GM12801 (cell line): ENCODE results near the gene CCDC6.

Source experiments
- TF ChIP-seq, protein P1 (sequence below): IDR thresholded peaks from one replicate; pipeline ENCODE4 v1.5.1; 2011; ENCODE audit warnings: control low read depth; ENCODE audit not compliant: insufficient read length; ENCODE audit errors: extremely low read depth

CCDC6 gene

GRCh38 chr10:59895629-59896116, 10.7 kb downstream of the CCDC6 start:
- TF ChIP-seq, protein P1, sequence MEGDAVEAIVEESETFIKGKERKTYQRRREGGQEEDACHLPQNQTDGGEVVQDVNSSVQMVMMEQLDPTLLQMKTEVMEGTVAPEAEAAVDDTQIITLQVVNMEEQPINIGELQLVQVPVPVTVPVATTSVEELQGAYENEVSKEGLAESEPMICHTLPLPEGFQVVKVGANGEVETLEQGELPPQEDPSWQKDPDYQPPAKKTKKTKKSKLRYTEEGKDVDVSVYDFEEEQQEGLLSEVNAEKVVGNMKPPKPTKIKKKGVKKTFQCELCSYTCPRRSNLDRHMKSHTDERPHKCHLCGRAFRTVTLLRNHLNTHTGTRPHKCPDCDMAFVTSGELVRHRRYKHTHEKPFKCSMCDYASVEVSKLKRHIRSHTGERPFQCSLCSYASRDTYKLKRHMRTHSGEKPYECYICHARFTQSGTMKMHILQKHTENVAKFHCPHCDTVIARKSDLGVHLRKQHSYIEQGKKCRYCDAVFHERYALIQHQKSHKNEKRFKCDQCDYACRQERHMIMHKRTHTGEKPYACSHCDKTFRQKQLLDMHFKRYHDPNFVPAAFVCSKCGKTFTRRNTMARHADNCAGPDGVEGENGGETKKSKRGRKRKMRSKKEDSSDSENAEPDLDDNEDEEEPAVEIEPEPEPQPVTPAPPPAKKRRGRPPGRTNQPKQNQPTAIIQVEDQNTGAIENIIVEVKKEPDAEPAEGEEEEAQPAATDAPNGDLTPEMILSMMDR, result no peak

- TF ChIP-seq, protein P1, result no peak
These were observed 12.2 kb downstream of the CCDC6 start for GRCh38 chr10:59894114-59894513.

DNA sequence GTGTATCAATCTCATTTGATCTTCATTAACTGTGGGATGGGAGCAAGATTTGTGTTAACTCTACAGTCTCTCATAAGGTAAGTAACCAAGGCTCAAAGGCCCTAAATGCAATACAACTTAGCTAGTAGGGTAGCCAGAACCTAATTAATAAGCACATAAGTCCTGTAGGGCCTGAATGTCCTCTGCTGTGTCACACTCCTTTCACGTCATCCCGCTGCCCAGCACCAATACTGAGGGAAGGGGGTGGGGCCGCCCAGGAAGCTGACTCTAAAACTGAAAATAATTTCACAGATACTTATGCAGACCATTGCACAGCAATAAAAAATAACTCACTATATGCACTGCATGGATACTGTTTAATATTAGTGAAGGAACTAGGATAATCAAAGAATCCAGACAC, 13.7 kb downstream of the CCDC6 start:
- TF ChIP-seq, protein P1, result no peak

DNA sequence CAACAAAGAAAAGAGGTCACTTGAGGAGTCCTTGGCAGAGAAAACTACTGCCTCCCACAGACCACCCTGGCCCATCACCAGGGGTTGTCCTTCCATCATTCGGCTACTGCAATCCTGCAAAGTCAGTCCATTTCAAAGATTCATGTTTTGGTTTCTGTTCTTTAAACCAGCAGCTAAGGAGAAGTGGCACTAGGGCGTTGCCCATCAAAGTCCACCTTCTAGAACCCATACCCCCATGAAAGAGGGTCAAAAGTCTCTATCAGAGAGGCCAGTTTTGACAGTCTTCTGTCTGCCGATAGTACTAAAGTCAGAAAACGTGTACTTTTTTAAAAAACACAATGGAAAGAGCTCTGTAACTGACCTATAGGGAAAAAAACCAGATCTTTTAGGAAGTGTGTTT, 14.4 kb downstream of the CCDC6 start:
- TF ChIP-seq, protein P1, result no peak

DNA sequence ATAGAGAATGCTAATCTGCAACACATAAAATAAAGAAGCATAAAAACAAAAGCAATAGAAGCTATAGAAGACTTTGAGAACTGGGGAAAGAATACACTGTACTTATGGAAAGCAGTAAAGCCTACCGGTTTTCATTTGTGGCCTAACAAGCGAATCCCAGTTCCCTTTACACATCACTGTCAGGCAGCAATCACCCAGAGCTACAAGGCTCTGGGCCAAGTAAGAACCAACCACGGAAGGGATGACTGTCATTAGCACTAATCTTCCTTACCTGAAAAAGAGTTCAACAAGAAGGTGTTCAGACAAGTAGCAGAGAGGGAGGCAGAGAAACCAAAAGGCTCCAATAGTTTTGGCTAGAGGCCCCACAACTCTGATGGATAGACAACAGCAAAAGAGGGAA, 15.0 kb downstream of the CCDC6 start:
- TF ChIP-seq, protein P1, result no peak

- TF ChIP-seq, protein P1, result no peak
These were observed 17.4 kb downstream of the CCDC6 start for GRCh38 chr10:59888781-59889435.

DNA sequence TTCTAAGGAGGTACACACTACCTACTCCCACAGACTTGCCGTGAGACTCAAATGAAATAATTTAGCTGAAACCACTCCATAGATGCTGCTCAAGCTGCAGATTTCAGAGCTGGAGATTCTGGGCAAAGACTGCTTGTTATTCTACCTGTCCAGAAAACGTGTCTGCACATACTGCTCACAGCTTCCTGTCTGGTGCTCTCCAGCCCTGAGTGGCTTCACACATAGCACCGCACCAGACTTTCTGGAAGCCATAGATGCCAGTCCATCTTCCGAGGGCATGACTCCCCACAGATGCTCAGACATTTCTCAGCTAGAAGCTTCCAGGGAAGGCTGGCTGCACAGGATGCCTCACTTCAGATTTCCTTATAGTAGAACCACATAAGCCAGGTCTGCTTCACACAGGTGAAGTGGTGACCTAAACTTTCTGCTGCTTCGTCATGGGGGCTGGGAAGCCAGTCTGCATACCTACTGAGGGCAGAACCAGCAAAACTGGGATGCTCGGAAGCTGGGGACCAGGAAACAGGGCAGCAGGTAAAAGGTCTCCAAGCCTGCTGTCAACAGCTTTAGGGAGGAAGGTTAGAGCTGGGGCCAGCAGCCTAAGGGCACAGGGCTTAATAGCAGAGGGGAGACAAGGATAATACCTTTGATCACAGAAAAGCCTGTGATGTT, 18.2 kb downstream of the CCDC6 start:
- TF ChIP-seq, protein P1, result no peak
